Putamen (tissue), 1 donor: ENCODE results near the gene KRTAP4-3.
"Not testable (repeated sequence)": the region's sequence is repeated elsewhere in the genome, so short reads cannot be mapped to it uniquely, and the experiment has no call there.

ENCODE experiments used
- DNase-seq: peaks from one replicate; pipeline ENCODE4 v3.0.0-alpha.2; 2016; ENCODE audit warnings: low spot score

KRTAP4-3 gene

DNA sequence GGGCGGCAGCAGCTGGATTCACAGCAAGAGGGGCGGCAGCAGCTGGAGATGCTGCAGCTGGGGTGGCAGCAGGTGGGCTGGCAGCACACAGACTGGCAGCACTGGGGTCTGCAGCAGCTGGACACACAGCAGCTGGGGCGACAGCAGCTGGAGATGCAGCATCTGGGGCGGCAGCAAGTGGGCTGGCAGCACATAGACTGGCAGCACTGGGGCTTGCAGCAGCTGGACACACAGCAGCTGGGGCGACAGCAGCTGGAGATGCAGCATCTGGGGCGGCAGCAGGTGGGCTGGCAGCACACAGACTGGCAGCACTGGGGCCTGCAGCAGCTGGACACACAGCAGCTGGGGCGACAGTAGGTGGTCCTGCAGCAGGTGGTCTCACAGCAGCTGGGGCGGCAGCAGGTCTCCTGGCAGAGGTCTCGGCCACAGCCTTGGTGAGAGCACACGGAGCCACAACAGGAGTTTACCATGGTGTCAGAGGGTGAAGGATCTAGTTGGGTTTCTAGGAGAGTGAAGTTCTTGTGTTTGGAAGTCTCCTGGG lies 50.1 kb downstream of the KRTAP4-3 start, which contains the start of gene KRTAP4-11:
Gene KRTAP4-11, minus strand, starts transcription at position 528 of the 541 bp plus-strand sequence. Its CDS starts 58 bp downstream, at position 470.
- DNase-seq, result not testable (repeated sequence)
